ENCODE data around the gene RAD21L1. TPM values are rescaled to one million over a fixed set of nuclear protein-coding genes. Genes with fewer than 3 reads are reported as not detected.

Gene RAD21L1
- total and polyA plus RNA-seq, 2 donors (not counting 1 experiment from before 2014, with no cell fraction given) = 0.16 to 0.50 TPM

- Histone ChIP-seq H4K20me1 (ENCODE audit: control insufficient read depth, extremely low read depth, insufficient read depth, low read length) (no peaks in the 10 kb centered on the region), H2AFZ (ENCODE audit: low read length) (peak within 1 kb of the TSS; percentile 93), H3K9me3 (ENCODE audit: control insufficient read depth, insufficient read depth, low read depth, low read length) (no peaks in the 10 kb centered on the region), H3K9ac (ENCODE audit: insufficient read depth, low read length) (peak within 1 kb of the TSS; percentile 43), H3K27ac (ENCODE audit: insufficient read depth, low read length) (peak within 1 kb of the TSS; percentile 60), H3K4me1 (ENCODE audit: control insufficient read depth, extremely low read depth, insufficient read depth, low read length) (peaks cover 3% of the 10 kb centered on the region), H3K4me3 (replicated peaks in 1 of 4; ENCODE audit: control extremely low read depth in 1 of 4, insufficient read depth in 1 of 4, low read depth in 3 of 4, low read length in 4 of 4) (peak within 1 kb of the TSS; percentile 51 to 81 (median 64)), H3K79me2 (ENCODE audit: control insufficient read depth, insufficient read depth, low read length) (no peaks in the 10 kb centered on the region), H3K4me2 (ENCODE audit: extremely low read depth, insufficient read depth, low read length) (peak within 1 kb of the TSS; percentile 78), H3K36me3 (ENCODE audit: control insufficient read depth, insufficient read depth, low read length) (no peaks in the 10 kb centered on the region), H3K27me3 (ENCODE audit: control insufficient read depth, insufficient read depth, low read length) (no peaks in the 10 kb centered on the region)
- no peak for TF ChIP-seq CTCF (conservative IDR thresholded peaks at IDR 0.05 in 1 of 2, IDR thresholded peaks at IDR 0.05 in 1 of 2; ENCODE audit: low read depth in 1 of 2, low read length in 2 of 2)
- TF ChIP-seq EZH2 (IDR thresholded peaks at IDR 0.05; ENCODE audit: low read length, missing control alignments) = no peak
- peak; percentile 75 to 83 for DNase-seq (ENCODE audit: low read depth in 2 of 2)
Measured at GRCh38 chr20:1266167-1266973, 40.5 kb downstream of the RAD21L1 start, which contains the start of gene SNPH. Gene SNPH (plus strand): TSS chr20:1266294. CDS start chr20:1296240, 29,946 bp downstream.

- no peaks in the 10 kb centered on the region for H3K9me3 ChIP-seq (ENCODE audit: control insufficient read depth, insufficient read depth, low read depth, low read length)
- H3K4me3 ChIP-seq (replicated peaks in 1 of 4; ENCODE audit: control extremely low read depth in 1 of 4, insufficient read depth in 1 of 4, low read depth in 3 of 4, low read length in 4 of 4) = peak overlapping the region; percentile 51 to 81 (median 62)
- no peak for DNase-seq (ENCODE audit: low read depth in 2 of 2)
- no peak overlapping the region for H3K9ac ChIP-seq (ENCODE audit: insufficient read depth, low read length)
- no peak overlapping the region for H2AFZ ChIP-seq (ENCODE audit: low read length)
- H3K27ac ChIP-seq (ENCODE audit: insufficient read depth, low read length) = no peak overlapping the region
- no peaks in the 10 kb centered on the region for H4K20me1 ChIP-seq (ENCODE audit: control insufficient read depth, extremely low read depth, insufficient read depth, low read length)
- no peak for TF ChIP-seq EZH2 (IDR thresholded peaks at IDR 0.05; ENCODE audit: low read length, missing control alignments)
- no peaks in the 10 kb centered on the region for H3K79me2 ChIP-seq (ENCODE audit: control insufficient read depth, insufficient read depth, low read length)
- H3K4me1 ChIP-seq (ENCODE audit: control insufficient read depth, extremely low read depth, insufficient read depth, low read length) = peaks cover 3% of the 10 kb centered on the region
- no peaks in the 10 kb centered on the region for H3K27me3 ChIP-seq (ENCODE audit: control insufficient read depth, insufficient read depth, low read length)
- H3K36me3 ChIP-seq (ENCODE audit: control insufficient read depth, insufficient read depth, low read length) = no peaks in the 10 kb centered on the region
- peak overlapping the region; percentile 78 for H3K4me2 ChIP-seq (ENCODE audit: extremely low read depth, insufficient read depth, low read length)
Measured at GRCh38 chr20:1267161-1267560, 41.3 kb downstream of the RAD21L1 start.

DNA sequence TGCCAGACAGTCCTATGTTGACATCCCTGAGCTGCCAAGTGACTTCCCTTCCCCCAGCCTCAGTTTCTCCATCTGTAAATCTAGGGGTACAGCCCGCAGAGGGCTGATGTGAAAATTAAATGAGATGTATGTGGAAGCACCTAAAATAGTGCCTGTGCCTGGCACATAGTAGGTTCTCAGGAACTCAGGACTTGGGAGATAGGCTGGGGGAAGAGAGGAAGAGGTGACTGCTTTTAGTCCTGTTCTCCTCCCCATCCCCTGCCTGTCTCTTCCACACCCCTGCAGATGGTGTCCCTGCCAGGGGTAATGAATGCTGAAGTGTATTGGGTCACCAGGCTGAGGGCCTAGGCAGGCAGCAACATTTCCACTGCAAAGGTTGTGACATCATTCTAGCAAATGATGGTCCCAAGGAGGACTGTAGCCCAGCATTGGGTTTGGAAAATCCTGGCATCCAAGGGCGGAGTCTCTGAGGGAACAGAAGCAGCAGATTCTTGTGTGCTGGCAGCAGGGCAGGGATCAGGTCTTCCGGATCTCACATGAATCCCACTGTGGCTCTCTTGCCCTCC lies 42.0 kb downstream of the RAD21L1 start:
- Histone ChIP-seq H3K79me2 (ENCODE audit: control insufficient read depth, insufficient read depth, low read length) (no peaks in the 10 kb centered on the region), H3K9ac (ENCODE audit: insufficient read depth, low read length) (no peak overlapping the region), H3K4me3 (replicated peaks in 1 of 4; ENCODE audit: control extremely low read depth in 1 of 4, insufficient read depth in 1 of 4, low read depth in 3 of 4, low read length in 4 of 4) (no peak overlapping the region), H4K20me1 (ENCODE audit: control insufficient read depth, extremely low read depth, insufficient read depth, low read length) (no peaks in the 10 kb centered on the region), H3K4me1 (ENCODE audit: control insufficient read depth, extremely low read depth, insufficient read depth, low read length) (peaks cover 3% of the 10 kb centered on the region), H3K4me2 (ENCODE audit: extremely low read depth, insufficient read depth, low read length) (no peak overlapping the region), H3K27me3 (ENCODE audit: control insufficient read depth, insufficient read depth, low read length) (no peaks in the 10 kb centered on the region), H3K36me3 (ENCODE audit: control insufficient read depth, insufficient read depth, low read length) (no peaks in the 10 kb centered on the region), H2AFZ (ENCODE audit: low read length) (no peak overlapping the region), H3K27ac (ENCODE audit: insufficient read depth, low read length) (no peak overlapping the region), H3K9me3 (ENCODE audit: control insufficient read depth, insufficient read depth, low read depth, low read length) (no peaks in the 10 kb centered on the region)
- TF ChIP-seq CTCF (conservative IDR thresholded peaks at IDR 0.05 in 1 of 2, IDR thresholded peaks at IDR 0.05 in 1 of 2; ENCODE audit: low read depth in 1 of 2, low read length in 2 of 2) (no peak), EZH2 (IDR thresholded peaks at IDR 0.05; ENCODE audit: low read length, missing control alignments) (no peak)
- no peak for DNase-seq (ENCODE audit: low read depth in 2 of 2)

Measured in fibroblast of lung (primary cell).